Kidney glomerular epithelial cell (primary cell): ENCODE measurements around the gene CEP170.

Experiments used
- DNase-seq: peaks from one replicate; lab custom pipeline; 2025; lab: John Stamatoyannopoulos, UW

The CEP170 gene

GRCh38 chr1:243267914-243268653 is 13.0 kb upstream of the CEP170 start:
- DNase-seq: peak; percentile 40

GRCh38 chr1:243267471-243267880 is 12.4 kb upstream of the CEP170 start:
- no peak for DNase-seq

GRCh38 chr1:243266231-243266630 is 11.2 kb upstream of the CEP170 start:
- no peak for DNase-seq

- no peak for DNase-seq
These were observed 9.6 kb upstream of the CEP170 start for GRCh38 chr1:243264717-243265116.

GRCh38 chr1:243261390-243261789 is 6.3 kb upstream of the CEP170 start:
- no peak for DNase-seq

- DNase-seq: no peak
These were observed 5.3 kb upstream of the CEP170 start for GRCh38 chr1:243260221-243260880.

- DNase-seq: no peak
These were observed 3.6 kb upstream of the CEP170 start for GRCh38 chr1:243258731-243259130.

- no peak for DNase-seq
These were observed 2.1 kb upstream of the CEP170 start for GRCh38 chr1:243257189-243257588.

GRCh38 chr1:243256590-243256989 is 1.5 kb upstream of the CEP170 start:
- no peak for DNase-seq

GRCh38 chr1:243255791-243256512 is 871 bp upstream of the CEP170 start, which contains the start of gene SDCCAG8:
Gene SDCCAG8, plus strand, starts transcription at chr1:243256041. Its CDS starts 133 bp downstream, at chr1:243256174.
- peak; percentile 100 for DNase-seq

GRCh38 chr1:243254233-243254926 is 701 bp downstream of the CEP170 start:
- DNase-seq: peak; percentile 49

- DNase-seq: no peak
These were observed 1.2 kb downstream of the CEP170 start for GRCh38 chr1:243253926-243254232.

- no peak for DNase-seq
These were observed 1.7 kb downstream of the CEP170 start for GRCh38 chr1:243253211-243253925.

- no peak for DNase-seq
These were observed 3.5 kb downstream of the CEP170 start for GRCh38 chr1:243251539-243251938.

GRCh38 chr1:243250102-243250501 is 5.0 kb downstream of the CEP170 start:
- DNase-seq: no peak

- no peak for DNase-seq
These were observed 5.9 kb downstream of the CEP170 start for GRCh38 chr1:243249214-243249613.

- DNase-seq: no peak
These were observed 7.2 kb downstream of the CEP170 start for GRCh38 chr1:243247901-243248300.

- DNase-seq: no peak
These were observed 8.2 kb downstream of the CEP170 start for GRCh38 chr1:243246916-243247315.

GRCh38 chr1:243244432-243244841 is 10.6 kb downstream of the CEP170 start:
- DNase-seq: no peak

- no peak for DNase-seq
These were observed 18.4 kb downstream of the CEP170 start for GRCh38 chr1:243236604-243237252.

- peak; percentile 22 for DNase-seq
These were observed 20.0 kb downstream of the CEP170 start for GRCh38 chr1:243234978-243235647.
